H1 (cell line): ENCODE data around the gene CUX1. TPM values are rescaled to one million over a fixed set of nuclear protein-coding genes. Genes with fewer than 3 reads are reported as not detected.

Source experiments
- CTCF ChIA-PET: fragments of 300-600 bp; sonication (Branson Sonifier 250); formaldehyde crosslinking; loops from one replicate; lab custom pipeline; 2021; ENCODE audit not compliant: partially characterized antibody; lab: Charles Lee
- POLR2A ChIA-PET: fragments of 300-600 bp; sonication (Branson Sonifier 250); formaldehyde crosslinking; loops from one replicate; lab custom pipeline; 2021; ENCODE audit warnings: inconsistent platforms; ENCODE audit not compliant: partially characterized antibody; lab: Charles Lee
- DNase-seq, 2 experiments: peaks; one replicate each; pipeline versions ENCODE4 v3.0.0 to v3.0.0-alpha.2; 2010 to 2022; ENCODE audit warnings: low spot score in 2 of 2, low read depth in 1 of 2, mixed read lengths in 1 of 2
- FAIRE-seq: peaks from 2 replicates; lab custom pipeline; 2011; peaks lifted over from hg19 to GRCh38; lab: Jason Lieb, UNC
- H2AFZ ChIP-seq: 2 replicates; pipeline ENCODE4 v1.8.1; 2012; ENCODE audit warnings: low read length, inconsistent platforms
- H2AK5ac ChIP-seq: 2 replicates; pipeline ENCODE4 v1.6.1; 2013; ENCODE audit warnings: low read depth, low read length
- H2BK120ac ChIP-seq: replicated peaks from 2 replicates; pipeline ENCODE3; 2013; ENCODE audit warnings: low read depth, low read length, inconsistent platforms
- H2BK12ac ChIP-seq: 2 replicates; pipeline ENCODE4 v1.6.1; 2013; ENCODE audit warnings: low read depth, low read length
- H2BK15ac ChIP-seq: 2 replicates; pipeline ENCODE4 v1.6.1; 2013; ENCODE audit warnings: low read length
- H2BK20ac ChIP-seq: 2 replicates; pipeline ENCODE4 v1.6.1; 2013; ENCODE audit warnings: low read length
- H2BK5ac ChIP-seq: 2 replicates; pipeline ENCODE4 v1.6.1; 2013; ENCODE audit warnings: low read depth, low read length
- H3K14ac ChIP-seq: 2 replicates; pipeline ENCODE4 v1.6.1; 2013; ENCODE audit warnings: inconsistent platforms; ENCODE audit not compliant: insufficient read length
- H3K18ac ChIP-seq: 2 replicates; pipeline ENCODE4 v1.6.1; 2013; ENCODE audit warnings: low read length; ENCODE audit errors: extremely low read depth
- H3K23ac ChIP-seq: 2 replicates; pipeline ENCODE4 v1.6.1; 2013; ENCODE audit warnings: inconsistent platforms; ENCODE audit not compliant: insufficient read length
- H3K23me2 ChIP-seq: 2 replicates; pipeline ENCODE4 v1.6.1; 2013; ENCODE audit warnings: low read depth, low read length
- H3K27ac ChIP-seq: 2 replicates; pipeline ENCODE4 v1.6.1; 2011; ENCODE audit warnings: low read depth, low read length, inconsistent platforms
- H3K27me3 ChIP-seq, 4 experiments: replicated peaks in 1 of 4; 1 replicate in 1 of 4; 2 replicates in 3 of 4; pipeline versions ENCODE4 v1.6.1 to v1.8.1; 2011 to 2013; ENCODE audit warnings: low read length in 3 of 4, mild to moderate bottlenecking in 3 of 4, inconsistent platforms in 2 of 4, mixed read lengths in 2 of 4, moderate library complexity in 1 of 4; ENCODE audit not compliant: control insufficient read depth in 3 of 4, insufficient read depth in 3 of 4; ENCODE audit errors: extremely low read depth in 1 of 4
- H3K36me3 ChIP-seq, 4 experiments: 2 replicates each; pipeline versions ENCODE4 v1.6.1 to v1.8.1; 2011 to 2013; ENCODE audit warnings: mild to moderate bottlenecking in 4 of 4, low read length in 3 of 4, moderate library complexity in 2 of 4, control low read depth in 1 of 4, inconsistent platforms in 1 of 4; ENCODE audit not compliant: insufficient read depth in 4 of 4, control insufficient read depth in 2 of 4
- H3K4ac ChIP-seq: replicated peaks from 2 replicates; pipeline ENCODE3; 2013; ENCODE audit warnings: low read length, low read depth, mixed read lengths, inconsistent platforms; ENCODE audit not compliant: insufficient read length
- H3K4me1 ChIP-seq, 4 experiments: replicated peaks in 1 of 4; 1 replicate in 1 of 4; 2 replicates in 3 of 4; pipeline versions ENCODE4 v1.6.1 to v1.8.1; 2011 to 2013; ENCODE audit warnings: low read length in 3 of 4, inconsistent platforms in 2 of 4, mixed read lengths in 1 of 4; ENCODE audit not compliant: insufficient read depth in 4 of 4, control insufficient read depth in 3 of 4
- H3K4me2 ChIP-seq, 2 experiments: 2 replicates each; pipeline versions ENCODE4 v1.6.1 to v1.8.1; 2011 to 2013; ENCODE audit warnings: low read depth in 2 of 2, low read length in 2 of 2, control low read depth in 1 of 2, inconsistent platforms in 1 of 2, mild to moderate bottlenecking in 1 of 2; ENCODE audit not compliant: insufficient read depth in 1 of 2
- H3K4me3 ChIP-seq, 4 experiments: fragments of 200-600, 300-600 bp in 1 of 4; sonication (generic), shearing (Covaris generic), sonication (Bioruptor Twin) in 1 of 4; 2 replicates each; pipeline versions ENCODE4 v1.5.1 to v1.8.1; 2011 to 2016; ENCODE audit warnings: low read length in 4 of 4, low read depth in 3 of 4, control low read depth in 2 of 4, inconsistent platforms in 2 of 4, mild to moderate bottlenecking in 2 of 4, mixed read lengths in 1 of 4, moderate library complexity in 1 of 4; ENCODE audit not compliant: insufficient read depth in 2 of 4; ENCODE audit errors: extremely low read depth in 1 of 4
- H3K56ac ChIP-seq: replicated peaks from 2 replicates; pipeline ENCODE3; 2013; ENCODE audit warnings: low read depth, mild to moderate bottlenecking, mixed read lengths, low read length, inconsistent platforms; ENCODE audit not compliant: insufficient read length
- H3K79me1 ChIP-seq: 2 replicates; pipeline ENCODE4 v1.6.1; 2013; ENCODE audit warnings: low read depth, low read length, control low read depth
- H3K79me2 ChIP-seq, 2 experiments: 2 replicates each; pipeline versions ENCODE4 v1.6.1 to v1.8.1; 2012 to 2013; ENCODE audit warnings: low read length in 2 of 2, mild to moderate bottlenecking in 2 of 2, inconsistent platforms in 1 of 2; ENCODE audit not compliant: insufficient read depth in 2 of 2, control insufficient read depth in 1 of 2
- H3K9ac ChIP-seq, 4 experiments: replicated peaks in 1 of 4; 1 replicate in 1 of 4; 2 replicates in 3 of 4; pipeline versions ENCODE4 v1.6.1 to v1.8.1; 2011 to 2013; ENCODE audit warnings: low read depth in 3 of 4, low read length in 3 of 4, control low read depth in 2 of 4, mild to moderate bottlenecking in 2 of 4, moderate library complexity in 2 of 4, inconsistent platforms in 1 of 4; ENCODE audit errors: extremely low read depth in 1 of 4
- H3K9me3 ChIP-seq, 2 experiments: 2 replicates each; pipeline versions ENCODE4 v1.6.1 to v1.8.1; 2012 to 2013; ENCODE audit warnings: mild to moderate bottlenecking in 2 of 2, moderate library complexity in 2 of 2, control low read depth in 1 of 2, inconsistent platforms in 1 of 2, low read depth in 1 of 2, low read length in 1 of 2, mixed read lengths in 1 of 2; ENCODE audit not compliant: insufficient read depth in 2 of 2
- H4K20me1 ChIP-seq, 2 experiments: replicated peaks in 1 of 2; 2 replicates each; pipeline versions ENCODE3 to v1.8.1; 2011 to 2013; ENCODE audit warnings: inconsistent platforms in 2 of 2, low read length in 2 of 2, mild to moderate bottlenecking in 1 of 2; ENCODE audit not compliant: insufficient read depth in 2 of 2, control insufficient read depth in 1 of 2
- H4K5ac ChIP-seq: 2 replicates; pipeline ENCODE4 v1.6.1; 2013; ENCODE audit warnings: low read length, low read depth, mixed read lengths, inconsistent platforms; ENCODE audit not compliant: insufficient read length
- H4K8ac ChIP-seq: 2 replicates; pipeline ENCODE4 v1.8.0; 2013; ENCODE audit warnings: mild to moderate bottlenecking, moderate library complexity, low read length, inconsistent platforms; ENCODE audit not compliant: insufficient read depth; ENCODE audit errors: extremely low read depth
- H4K91ac ChIP-seq: replicated peaks from 2 replicates; pipeline ENCODE3; 2013; ENCODE audit warnings: low read length, mixed read lengths, inconsistent platforms; ENCODE audit not compliant: insufficient read length
- ASH2L ChIP-seq: fragments of 200-600, 300-600 bp; sonication (generic); IDR thresholded peaks from one replicate; pipeline ENCODE4 v1.7.1; 2017; ENCODE audit warnings: low read length
- HDAC2 ChIP-seq, 2 experiments: fragments of 300-600 bp in 1 of 2; sonication (generic) in 1 of 2; IDR thresholded peaks; 2 replicates each; pipeline ENCODE4 v1.6.1; 2011 to 2012; ENCODE audit warnings: low read depth in 2 of 2, low read length in 2 of 2, mild to moderate bottlenecking in 2 of 2, moderate library complexity in 2 of 2, borderline replicate concordance in 1 of 2, inconsistent platforms in 1 of 2
- KDM1A ChIP-seq: fragments of 200-600, 300-600 bp; sonication (generic); IDR thresholded peaks from 2 replicates; pipeline ENCODE4 v1.7.1; 2016; ENCODE audit warnings: mild to moderate bottlenecking, low read length, borderline replicate concordance
- NRF1 ChIP-seq: IDR thresholded peaks from 2 replicates; pipeline ENCODE4 v1.6.1; 2011; ENCODE audit warnings: mild to moderate bottlenecking, low read depth, low read length, improper control_type of control experiment
- WGBS, 2 experiments: shearing (Covaris generic) in 1 of 2; methylation state at CpG; one replicate each; pipeline versions ENCODE4 v1.1.6 to v1.1.7; 2013 to 2015; ENCODE audit warnings: low lambda C conversion rate in 2 of 2, mixed read lengths in 2 of 2, inconsistent platforms in 1 of 2, low coverage in 1 of 2, missing lambda C conversion rate in 1 of 2; ENCODE audit not compliant: insufficient replicate concordance in 2 of 2, insufficient coverage in 1 of 2, insufficient read length in 1 of 2; ENCODE audit errors: extremely low coverage in 1 of 2, missing lambda C conversion rate in 1 of 2; 5-methylcytosine and 5-hydroxymethylcytosine counted together
- polyA plus RNA-seq, 7 experiments: library from polyadenylated mRNA; depleted of rRNA in 3 of 7; stranded (reverse) in 5 of 7; unstranded in 2 of 7; fragments of >200 nt in 5 of 7; fragments of 200-250 nt in 2 of 7; gene quantifications; 1 replicate in 5 of 7; 2 replicates in 1 of 7; 4 replicates in 1 of 7; pipeline versions ENCODE4 v1.2.1 to v1.2.3, GENCODE V29; 2011 to 2013; ENCODE audit warnings: missing spikeins in 2 of 7, mixed read lengths in 2 of 7
- total RNA-seq: library from RNA; stranded (reverse); fragmentation: NEBNext Ultra II Directional; extraction: Animal tissue kit (Norgen Biotek cat#: 25700); gene quantifications from 2 replicates; pipeline ENCODE4 v1.2.1, GENCODE V29; 2021
- TF ChIP-seq, protein P1 (sequence below): IDR thresholded peaks from 2 replicates; pipeline ENCODE4 v1.6.1; 2012; ENCODE audit warnings: low read length, inconsistent platforms

The CUX1 gene
- total and polyA plus RNA-seq, 2 of the 8 experiments (the other 6 are each of a cell fraction or from before 2014, with no cell fraction given), result 21.6 to 65.9 TPM

DNA sequence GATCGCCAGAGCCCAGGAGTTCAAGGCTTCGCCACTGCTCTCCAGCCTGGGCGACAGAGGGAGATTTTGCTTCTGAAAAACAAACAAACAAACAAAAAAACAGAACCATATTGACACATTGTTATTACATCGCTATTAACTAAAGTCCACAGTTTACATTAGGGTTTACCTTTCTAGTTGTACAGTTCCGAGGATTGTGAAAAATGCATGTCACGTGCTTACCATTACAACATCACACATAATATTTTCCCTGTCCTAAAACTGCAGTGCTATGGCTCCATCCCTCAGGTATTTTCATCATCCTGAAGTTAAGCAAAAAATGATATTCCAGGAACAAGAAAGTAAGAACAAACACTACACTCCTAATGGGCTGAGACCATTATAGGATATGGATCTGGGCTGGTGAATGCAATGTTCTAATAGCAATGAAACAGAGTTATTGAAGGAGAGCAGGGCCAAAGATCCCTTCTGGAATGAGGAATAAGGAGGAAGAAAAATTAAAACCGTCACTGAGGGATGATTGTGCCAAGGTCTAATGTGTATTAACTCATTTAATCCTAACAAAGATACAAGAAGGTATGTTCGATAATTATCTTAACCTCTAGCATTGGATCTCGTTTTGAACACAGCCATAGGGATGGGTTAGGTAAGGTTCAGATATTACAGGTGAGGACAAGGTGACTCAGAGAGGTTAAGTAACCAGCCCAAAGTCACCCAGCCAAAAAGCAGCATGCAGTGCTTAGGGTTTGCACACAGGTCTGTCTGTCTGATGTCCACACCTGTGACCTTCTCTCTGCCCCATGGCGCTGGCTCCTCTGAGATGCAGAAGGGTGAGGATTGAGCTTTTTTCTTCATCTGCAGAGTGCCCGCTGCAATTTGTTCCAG is 14.0 kb upstream of the CUX1 start:
- Histone ChIP-seq H2AFZ (0 out of 2 replicates have a peak overlapping the region, but pooled peaks have one; percentile 67), H2BK12ac (peak overlapping the region; percentile 2; the same call in 1 of the 2 replicates), H4K8ac (no peak overlapping the region), H3K36me3 (no peaks in the 10 kb centered on the region), H3K4ac (no peak overlapping the region), H3K4me2 (peak overlapping the region; percentile 65 to 66), H3K79me2 (no peaks in the 10 kb centered on the region), H4K5ac (no peak overlapping the region), H3K18ac (no peak overlapping the region), H3K9ac (no peak overlapping the region; a peak in 1 of 7 replicates), H4K91ac (no peak overlapping the region), H3K23me2 (peaks cover 5% of the 10 kb centered on the region; the same call in 1 of the 2 replicates), H3K14ac (no peak overlapping the region), H4K20me1 (no peaks in the 10 kb centered on the region), H3K79me1 (no peaks in the 10 kb centered on the region), H2BK120ac (no peak overlapping the region), H3K9me3 (no peaks in the 10 kb centered on the region), H2AK5ac (no peak overlapping the region), H3K23ac (no peak overlapping the region), H3K4me1 (peaks cover 4 to 15% (median 8%) of the 10 kb centered on the region in 4 experiments; a peak in 5 of 7 replicates), H3K27ac (no peak overlapping the region), H2BK15ac (no peak overlapping the region)
- ChIA-PET POLR2A (interaction anchor here (2.0 kb wide), 1 partner anchor 59 kb away, joined by 9 read pairs; no protein-coding TSS in a partner anchor), CTCF (interaction anchor here (0.6 to 4.1 kb wide), 10 partner anchors 9 to 207 kb away, joined by 3 to 24 read pairs (median 4); no protein-coding TSS in a partner anchor)
- no peak for DNase-seq
- no peak for FAIRE-seq
- TF ChIP-seq ASH2L, result peak; percentile 59
- TF ChIP-seq, protein P1, sequence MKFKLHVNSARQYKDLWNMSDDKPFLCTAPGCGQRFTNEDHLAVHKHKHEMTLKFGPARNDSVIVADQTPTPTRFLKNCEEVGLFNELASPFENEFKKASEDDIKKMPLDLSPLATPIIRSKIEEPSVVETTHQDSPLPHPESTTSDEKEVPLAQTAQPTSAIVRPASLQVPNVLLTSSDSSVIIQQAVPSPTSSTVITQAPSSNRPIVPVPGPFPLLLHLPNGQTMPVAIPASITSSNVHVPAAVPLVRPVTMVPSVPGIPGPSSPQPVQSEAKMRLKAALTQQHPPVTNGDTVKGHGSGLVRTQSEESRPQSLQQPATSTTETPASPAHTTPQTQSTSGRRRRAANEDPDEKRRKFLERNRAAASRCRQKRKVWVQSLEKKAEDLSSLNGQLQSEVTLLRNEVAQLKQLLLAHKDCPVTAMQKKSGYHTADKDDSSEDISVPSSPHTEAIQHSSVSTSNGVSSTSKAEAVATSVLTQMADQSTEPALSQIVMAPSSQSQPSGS, result no peak
- no peak for TF ChIP-seq NRF1
- TF ChIP-seq HDAC2 (IDR thresholded peaks at IDR 0.05; ENCODE audit: borderline replicate concordance in 1 of 2, low read depth in 2 of 2, low read length in 2 of 2), result peak in 1 of 2 experiments; percentile 86; a peak in 1 of 4 replicates
- peak; percentile 96 for TF ChIP-seq KDM1A
- TF ChIP-seq, all 59 proteins: peak for 3
- Histone ChIP-seq H3K4me3 (peak overlapping the region in 3 of 4 experiments; percentile 26 to 48 (median 37); a peak in 4 of 8 replicates), H3K27me3 (peaks cover 0 to 7% (median 2%) of the 10 kb centered on the region in 4 experiments; a peak in 4 of 7 replicates), H3K56ac (no peak overlapping the region), H2BK5ac (0 out of 2 replicates have a peak overlapping the region, but pooled peaks have one; percentile 13), H2BK20ac (no peak overlapping the region)
- WGBS, 2 experiments, result 70% methylated on average over 11 of the region's 11 CpGs; no CpG with 5 or more reads in 1 of the 2 experiments
